GM12878 (cell line): ENCODE data around the gene CLEC18B. TPM values are rescaled to one million over a fixed set of nuclear protein-coding genes. Genes with fewer than 3 reads are reported as not detected.
"Not testable (repeated sequence)": the region's sequence is repeated elsewhere in the genome, so short reads cannot be mapped to it uniquely, and the experiment has no call there.

Experiments used
- ATAC-seq: fragments of 200-7000 bp; cut with Tn5 transposase; 3 replicates; pipeline ENCODE4 v1.9.1; 2020; ENCODE audit warnings: mild to moderate bottlenecking, moderate library complexity
- BruUV-seq: library from RNA; stranded (reverse); fragments of 400-500 nt; replicated peaks from 2 replicates; lab custom pipeline; 2021; lab: Mats Ljungman, UMichigan
- CTCF ChIA-PET: fragments of 300-600 bp; sonication (Branson Sonifier 250); formaldehyde crosslinking; extraction: SDS; loops from one replicate; lab custom pipeline; 2021; ENCODE audit warnings: inconsistent platforms; lab: Yijun Ruan, JAX
- POLR2A ChIA-PET: fragments of 350-600 bp; formaldehyde crosslinking; extraction: SDS; loops from one replicate; lab custom pipeline; 2021; ENCODE audit warnings: inconsistent platforms; lab: Charles Lee
- RAD21 ChIA-PET: fragments of 300-600 bp; sonication (Branson Sonifier 250); formaldehyde crosslinking; loops from one replicate; lab custom pipeline; 2023; ENCODE audit warnings: antibody characterized with exemption; ENCODE audit not compliant: unreplicated experiment; lab: Charles Lee
- SMC1A ChIA-PET: fragments of 300-600 bp; sonication (Branson Sonifier 250); formaldehyde crosslinking; loops from one replicate; lab custom pipeline; 2023; ENCODE audit not compliant: unreplicated experiment, uncharacterized antibody; lab: Charles Lee
- DNase-seq: peaks from one replicate; pipeline ENCODE4 v3.0.0-alpha.2; 2011; ENCODE audit warnings: low read depth, low spot score
- FAIRE-seq: peaks from 3 replicates; lab custom pipeline; 2011; peaks lifted over from hg19 to GRCh38; lab: Jason Lieb, UNC
- H2AFZ ChIP-seq: 2 replicates; pipeline ENCODE4 v1.6.0; 2011; ENCODE audit warnings: low read depth, low read length, control low read depth; ENCODE audit not compliant: control insufficient read depth
- H3K27ac ChIP-seq: 2 replicates; pipeline ENCODE4 v1.5.1; 2011; ENCODE audit warnings: control low read depth; ENCODE audit not compliant: control insufficient read depth, insufficient read depth
- H3K27me3 ChIP-seq, 2 experiments: replicated peaks in 1 of 2; 2 replicates each; pipeline versions ENCODE4 v1.6.0 to v1.6.1; 2011; ENCODE audit warnings: low read length in 1 of 2; ENCODE audit not compliant: control insufficient read depth in 2 of 2, insufficient read depth in 2 of 2
- H3K36me3 ChIP-seq, 2 experiments: 2 replicates each; pipeline ENCODE4 v1.5.1; 2011; ENCODE audit warnings: low read length in 1 of 2; ENCODE audit not compliant: control insufficient read depth in 2 of 2, insufficient read depth in 2 of 2
- H3K4me1 ChIP-seq: 2 replicates; pipeline ENCODE4 v1.6.1; 2011; ENCODE audit warnings: mild to moderate bottlenecking, low read length, moderate library complexity, mixed read lengths; ENCODE audit not compliant: control insufficient read depth, insufficient read depth
- H3K4me2 ChIP-seq: 2 replicates; pipeline ENCODE4 v1.6.0; 2011; ENCODE audit warnings: control low read depth; ENCODE audit not compliant: control insufficient read depth, insufficient read depth
- H3K4me3 ChIP-seq: fragments of 200-600 bp; sonication (generic); 2 replicates; pipeline ENCODE4 v1.5.1; 2016
- H3K79me2 ChIP-seq: 2 replicates; pipeline ENCODE4 v1.6.0; 2011; ENCODE audit warnings: low read length; ENCODE audit not compliant: control insufficient read depth, insufficient read depth
- H3K9ac ChIP-seq: 2 replicates; pipeline ENCODE4 v1.8.0; 2011; ENCODE audit warnings: low read length, control low read depth, mixed read lengths; ENCODE audit not compliant: control insufficient read depth, insufficient read depth
- H3K9me3 ChIP-seq: replicated peaks from 3 replicates; pipeline ENCODE4 v1.5.1; 2011; ENCODE audit warnings: mild to moderate bottlenecking, low read length; ENCODE audit not compliant: control insufficient read depth, insufficient read depth
- H4K20me1 ChIP-seq: 2 replicates; pipeline ENCODE4 v1.6.0; 2011; ENCODE audit not compliant: control insufficient read depth, insufficient read depth
- WGBS: methylation state at CpG from one replicate; pipeline ENCODE4 v1.1.6; 2016; ENCODE audit warnings: low lambda C conversion rate; ENCODE audit not compliant: insufficient replicate concordance, insufficient coverage; ENCODE audit errors: missing lambda C conversion rate; 5-methylcytosine and 5-hydroxymethylcytosine counted together
- in situ Hi-C: fragments of 300-500 bp; cut with MboI; formaldehyde crosslinking; loops from 9 replicates; pipeline ENCODE4 v1.14.3; 2018; ENCODE audit warnings: mixed read lengths
- intact Hi-C: fragments of 100-400 bp; cut with micrococcal nuclease; formaldehyde crosslinking; loops from one replicate; pipeline ENCODE4 v1.14.2; 2022; ENCODE audit not compliant: unreplicated experiment
- polyA plus RNA-seq, 11 experiments: library from polyadenylated mRNA; depleted of rRNA in 4 of 11; unstranded in 6 of 11; stranded (reverse) in 5 of 11; fragments of >200 nt; fragmentation: Nextera tagmentation in 4 of 11; fragmentation: Illumina TruSeq in 1 of 11; extraction: Ambion mirVana in 4 of 11; extraction: Trizol in 1 of 11; gene quantifications; 1 replicate in 1 of 11; 2 replicates in 10 of 11; pipeline versions ENCODE4 v1.2.1 to v1.2.3, GENCODE V29; 2011 to 2016; ENCODE audit warnings: inconsistent platforms in 2 of 11, missing spikeins in 2 of 11, low read depth in 1 of 11
- total RNA-seq, 4 experiments: library from RNA; depleted of rRNA in 3 of 4; stranded (reverse); fragments of >200 nt in 3 of 4; fragmentation: Illumina TruSeq in 1 of 4; extraction: Trizol in 1 of 4; gene quantifications; 2 replicates each; pipeline versions ENCODE4 v1.2.1 to v1.2.3, GENCODE V29; 2013 to 2021

CLEC18B gene
- total and polyA plus RNA-seq, 10 of the 15 experiments (the other 5 are each of a cell fraction or from before 2014, with no cell fraction given) = 0.03 to 0.32 (median 0.18) TPM; not detected in 6

DNA sequence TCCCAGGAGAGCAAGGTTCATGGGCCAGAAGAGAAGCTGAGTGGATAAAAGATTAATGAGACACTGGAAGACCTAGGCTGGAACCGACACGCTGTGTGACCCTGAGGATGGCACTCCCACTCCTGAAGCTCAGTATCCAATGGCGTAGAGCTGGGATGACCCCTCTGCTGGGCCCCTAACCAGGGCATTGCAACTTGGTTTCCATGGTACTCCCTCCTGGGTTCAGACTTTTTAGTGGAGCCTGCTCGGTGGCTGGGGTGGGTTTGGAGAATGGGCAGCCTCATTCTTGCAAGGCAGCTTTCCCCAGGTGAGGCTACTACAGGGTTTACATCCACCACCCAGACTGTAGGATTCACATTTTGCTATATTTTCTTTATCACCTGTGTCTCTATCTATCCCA is 2.4 kb upstream of the CLEC18B start:
- H3K27me3 ChIP-seq, SMC1A ChIA-PET, H2AFZ ChIP-seq, POLR2A ChIA-PET, H3K4me2 ChIP-seq, in situ Hi-C loops, FAIRE-seq, H3K4me1 ChIP-seq, H3K4me3 ChIP-seq, RAD21 ChIA-PET, H3K9me3 ChIP-seq, H3K36me3 ChIP-seq, H3K79me2 ChIP-seq, DNase-seq, BruUV-seq, ATAC-seq, H3K9ac ChIP-seq, intact Hi-C loops, H4K20me1 ChIP-seq, H3K27ac ChIP-seq: not testable (repeated sequence)
- 67% methylated on average over 1 of the region's 4 CpGs for WGBS
- CTCF ChIA-PET = interaction anchor here (0.6 kb wide), 1 partner anchor 188 kb away, joined by 3 read pairs; no protein-coding TSS in a partner anchor

DNA sequence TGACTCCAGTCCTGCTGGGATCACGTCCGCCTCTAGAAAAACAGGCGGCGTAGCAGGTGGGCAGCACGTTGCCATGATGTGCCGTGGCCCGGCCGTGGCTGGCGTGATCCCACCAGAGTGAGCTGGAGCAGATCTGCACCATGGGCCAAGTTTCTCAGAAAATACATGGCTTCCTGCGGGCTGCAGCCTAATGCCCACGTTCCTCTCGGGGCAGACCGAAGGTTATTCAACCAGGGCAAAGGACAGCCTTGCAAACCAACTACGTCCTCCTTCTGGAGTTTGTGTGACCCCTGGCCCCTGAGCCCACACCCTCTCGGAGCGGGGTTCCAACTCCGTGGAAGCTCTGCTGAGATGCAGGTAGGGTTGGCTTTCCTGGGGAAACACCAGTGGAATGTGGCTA is 808 bp upstream of the CLEC18B start:
- CTCF ChIA-PET, RAD21 ChIA-PET: not testable (repeated sequence)
- 52% methylated on average over 6 of the region's 17 CpGs for WGBS

DNA sequence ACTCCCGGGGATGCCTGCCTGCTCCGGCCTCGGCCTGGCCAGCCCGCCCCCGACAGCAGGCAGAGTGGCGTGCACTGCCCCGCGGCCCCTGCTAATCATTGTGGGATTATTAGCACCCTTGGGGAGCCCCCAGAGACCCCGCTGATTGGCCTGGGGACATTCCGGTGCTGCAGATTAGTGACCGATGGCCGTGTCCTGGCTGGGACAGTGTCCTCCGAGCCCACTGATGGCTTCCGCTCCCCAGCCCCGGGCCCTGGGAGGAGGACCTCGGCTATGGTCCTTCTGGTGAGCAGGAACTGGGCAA is 156 bp upstream of the CLEC18B start:
- H3K4me2 ChIP-seq, DNase-seq, intact Hi-C loops, POLR2A ChIA-PET, H4K20me1 ChIP-seq, FAIRE-seq, in situ Hi-C loops, ATAC-seq, RAD21 ChIA-PET, H3K36me3 ChIP-seq, H3K27ac ChIP-seq, H3K9ac ChIP-seq, H3K4me1 ChIP-seq, H2AFZ ChIP-seq, CTCF ChIA-PET, H3K79me2 ChIP-seq, BruUV-seq, H3K9me3 ChIP-seq, SMC1A ChIA-PET, H3K27me3 ChIP-seq, H3K4me3 ChIP-seq: not testable (repeated sequence)
- WGBS = 58% methylated on average over 2 of the region's 16 CpGs

More for the DNA sequence above, 808 bp upstream of the CLEC18B start:
- H3K27me3 ChIP-seq, in situ Hi-C loops, H3K79me2 ChIP-seq, H3K9ac ChIP-seq, BruUV-seq, ATAC-seq, H3K27ac ChIP-seq, H3K4me2 ChIP-seq, H3K4me1 ChIP-seq, H3K9me3 ChIP-seq, H3K36me3 ChIP-seq, H4K20me1 ChIP-seq, FAIRE-seq, DNase-seq, POLR2A ChIA-PET, H2AFZ ChIP-seq, H3K4me3 ChIP-seq, intact Hi-C loops, SMC1A ChIA-PET: not testable (repeated sequence)

GRCh38 chr16:74419811-74420210 is 1.5 kb downstream of the CLEC18B start:
- in situ Hi-C loops, H3K36me3 ChIP-seq, intact Hi-C loops, BruUV-seq, DNase-seq, POLR2A ChIA-PET, H3K4me3 ChIP-seq, H2AFZ ChIP-seq, H3K9me3 ChIP-seq, H3K4me1 ChIP-seq, H3K4me2 ChIP-seq, RAD21 ChIA-PET, H3K9ac ChIP-seq, SMC1A ChIA-PET, H3K79me2 ChIP-seq, H3K27me3 ChIP-seq, H3K27ac ChIP-seq, CTCF ChIA-PET, ATAC-seq, H4K20me1 ChIP-seq, FAIRE-seq: not testable (repeated sequence)
- 100% methylated on average over 1 of the region's 14 CpGs for WGBS
